GM21737 (cell line): Measurements from ENCODE around the gene KNTC1.
"Not testable (repeated sequence)": the region's sequence is repeated elsewhere in the genome, so short reads cannot be mapped to it uniquely, and the experiment has no call there.

ENCODE experiments used
- ATAC-seq: cut with Tn5 transposase; IDR thresholded peaks from one replicate; pipeline ENCODE4 v1.9.1; 2021; ENCODE audit warnings: mild to moderate bottlenecking, moderate library complexity; ENCODE audit not compliant: unreplicated experiment

Gene KNTC1

GRCh38 chr12:122505419-122506051, 21.5 kb upstream of the KNTC1 start:
- ATAC-seq: no peak

- no peak for ATAC-seq
These were observed 20.6 kb upstream of the KNTC1 start for GRCh38 chr12:122506393-122506938.

DNA sequence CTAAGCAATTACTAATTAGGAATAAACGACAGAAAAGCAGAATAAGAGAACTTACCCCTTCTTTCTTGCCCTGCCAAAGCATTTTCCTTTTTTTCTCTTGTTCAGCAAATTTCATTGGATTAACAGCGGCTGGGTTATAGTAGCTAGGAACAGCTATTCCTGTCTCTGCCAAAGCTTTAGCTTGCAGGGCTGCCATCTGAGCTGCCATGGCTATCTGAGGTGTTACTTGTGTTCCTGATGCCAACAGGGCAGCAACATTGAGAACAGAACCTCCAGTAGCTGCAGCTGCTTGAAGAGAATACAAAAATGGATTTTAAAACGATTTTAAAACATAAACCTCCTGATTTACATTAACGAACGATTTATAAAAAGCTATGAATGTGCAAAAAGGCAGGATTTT, 18.9 kb upstream of the KNTC1 start:
- no peak for ATAC-seq

DNA sequence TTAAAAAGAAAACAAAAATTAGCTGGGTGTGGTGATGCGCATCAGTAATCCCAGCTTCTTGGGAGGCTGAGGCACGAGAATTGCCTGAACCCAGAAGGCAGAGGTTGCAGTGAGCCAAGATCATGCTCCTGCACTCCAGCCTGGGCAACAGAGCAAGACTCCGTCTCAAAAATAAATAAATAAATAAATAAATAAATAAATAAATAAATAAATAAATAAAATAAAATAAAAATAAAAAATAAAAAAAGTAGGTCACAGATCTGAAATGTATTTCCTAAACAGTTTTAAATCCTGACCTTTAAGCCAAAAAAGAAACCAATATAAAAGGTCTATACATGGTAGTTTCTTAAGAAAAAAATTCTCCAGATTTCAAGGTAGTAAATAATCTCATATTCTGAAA, 14.0 kb upstream of the KNTC1 start:
- not testable (repeated sequence) for ATAC-seq

- ATAC-seq: no peak
These were observed 13.4 kb upstream of the KNTC1 start for GRCh38 chr12:122513660-122514059.

DNA sequence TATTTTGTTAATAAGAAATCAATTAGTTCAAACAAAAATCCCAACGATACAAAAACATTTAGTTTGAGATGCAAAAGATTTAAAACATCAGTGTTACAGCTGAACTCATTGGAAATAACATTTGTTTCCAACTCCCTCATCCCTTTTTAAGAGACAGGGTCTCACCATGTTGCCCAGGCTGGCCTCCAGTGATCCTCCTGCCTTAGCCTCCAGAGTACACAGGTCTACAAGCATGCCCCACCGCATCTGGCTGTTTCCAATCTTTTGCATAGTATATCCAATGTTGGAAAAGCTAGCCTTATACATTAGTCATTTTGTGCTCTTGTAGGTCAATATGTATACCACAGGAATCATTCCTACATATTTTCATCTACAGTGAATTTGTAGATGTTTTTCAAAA, 11.8 kb upstream of the KNTC1 start:
- no peak for ATAC-seq

DNA sequence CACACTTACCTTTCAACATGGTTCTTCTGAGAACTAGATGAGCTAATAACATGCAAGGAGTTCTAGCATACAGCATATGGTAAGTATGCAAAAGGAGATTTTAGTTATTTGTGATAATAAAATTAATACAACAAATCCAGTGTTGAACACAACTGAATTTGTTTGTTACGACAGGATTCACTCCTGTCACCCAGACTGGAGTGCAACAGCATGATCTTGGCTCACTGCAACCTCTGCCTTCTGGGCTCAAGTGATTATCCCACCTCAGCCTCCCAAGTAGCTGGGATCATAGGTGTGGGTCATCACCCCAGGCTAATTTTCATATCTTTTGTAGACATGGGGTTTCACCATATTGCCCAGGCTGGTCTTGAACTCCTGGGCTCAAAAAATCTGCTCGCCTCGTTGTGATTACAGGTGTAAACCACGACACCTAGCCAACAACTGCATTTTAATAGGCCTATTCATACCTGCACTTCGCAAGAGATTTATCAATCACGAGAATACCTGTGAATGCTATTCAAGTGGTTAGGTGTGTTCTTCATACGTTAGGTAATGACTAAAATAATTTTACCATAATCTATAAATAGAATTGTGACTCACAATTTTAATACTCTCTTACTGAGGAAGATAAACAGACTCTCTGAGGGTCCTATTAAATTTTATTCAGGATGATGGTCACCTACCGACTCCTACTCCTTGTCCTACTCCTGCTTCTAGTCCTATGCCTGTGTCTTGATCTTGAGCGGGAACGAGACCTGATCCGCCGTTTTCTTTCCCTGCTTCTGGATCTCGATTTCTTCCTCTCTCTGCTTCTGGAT, 10.3 kb upstream of the KNTC1 start:
- no peak for ATAC-seq

- ATAC-seq: no peak
These were observed 9.2 kb upstream of the KNTC1 start for GRCh38 chr12:122517877-122518276.

DNA sequence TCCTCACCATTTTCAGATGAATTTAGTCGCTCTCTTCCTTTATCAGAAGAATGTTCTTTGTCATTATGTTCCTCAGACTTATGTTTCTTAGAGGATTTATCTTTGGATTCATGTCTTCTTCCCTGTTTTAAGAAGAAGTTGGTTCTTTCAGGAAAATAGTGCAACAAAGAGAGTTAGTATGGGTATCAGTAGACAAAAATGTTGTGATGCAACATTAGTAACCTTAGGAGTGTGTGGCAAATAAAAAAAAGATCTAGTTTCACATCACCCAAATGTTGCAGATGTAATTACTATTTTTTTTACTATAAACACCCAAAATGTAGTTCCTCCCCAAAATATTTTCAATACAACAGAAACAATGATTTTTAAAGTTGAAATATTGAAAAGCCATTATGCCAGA, 8.1 kb upstream of the KNTC1 start:
- no peak for ATAC-seq

DNA sequence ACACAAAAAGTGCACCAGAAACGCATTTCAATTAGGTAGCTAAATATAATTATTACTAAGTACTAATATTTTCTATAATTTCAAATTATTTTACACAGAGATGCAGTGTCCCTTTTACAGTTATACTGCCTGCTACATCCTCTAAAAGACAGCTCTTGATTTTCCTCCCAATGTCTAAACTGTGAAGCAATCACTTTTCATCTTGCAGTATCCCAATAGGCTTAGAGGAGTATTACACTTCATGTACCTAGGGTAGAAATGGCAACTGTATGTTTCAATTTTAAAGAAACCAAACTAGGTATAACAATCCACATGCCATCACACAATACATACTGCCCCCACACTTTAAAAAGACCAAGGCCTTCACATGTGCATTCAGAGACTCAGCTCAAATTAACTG, 7.6 kb upstream of the KNTC1 start:
- ATAC-seq: no peak

- ATAC-seq: no peak
These were observed 6.4 kb upstream of the KNTC1 start for GRCh38 chr12:122520676-122521075.

DNA sequence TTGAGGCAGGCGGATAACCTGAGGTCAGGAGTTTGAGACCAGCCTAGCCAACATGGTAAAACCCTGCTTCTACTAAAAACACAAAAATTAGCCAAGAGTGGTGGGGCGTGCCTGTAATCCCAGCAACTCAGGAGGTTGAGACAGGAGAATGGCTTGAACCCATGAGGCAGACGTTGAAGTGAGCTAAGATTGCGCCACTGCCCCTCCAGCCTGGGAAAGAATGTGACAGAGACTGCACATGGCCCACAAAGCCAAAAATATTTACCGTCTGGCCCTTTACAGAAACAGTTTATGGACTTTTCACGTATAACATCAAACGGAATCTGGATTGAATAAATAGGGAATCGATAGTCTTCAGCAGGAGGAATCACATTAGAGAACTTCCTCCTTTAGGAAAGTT, 3.8 kb upstream of the KNTC1 start:
- no peak for ATAC-seq

GRCh38 chr12:122523846-122524718, 3.0 kb upstream of the KNTC1 start:
- no peak for ATAC-seq

GRCh38 chr12:122527478-122527944, 462 bp downstream of the KNTC1 start:
- ATAC-seq: no peak

GRCh38 chr12:122528582-122528981, 1.5 kb downstream of the KNTC1 start:
- no peak for ATAC-seq

DNA sequence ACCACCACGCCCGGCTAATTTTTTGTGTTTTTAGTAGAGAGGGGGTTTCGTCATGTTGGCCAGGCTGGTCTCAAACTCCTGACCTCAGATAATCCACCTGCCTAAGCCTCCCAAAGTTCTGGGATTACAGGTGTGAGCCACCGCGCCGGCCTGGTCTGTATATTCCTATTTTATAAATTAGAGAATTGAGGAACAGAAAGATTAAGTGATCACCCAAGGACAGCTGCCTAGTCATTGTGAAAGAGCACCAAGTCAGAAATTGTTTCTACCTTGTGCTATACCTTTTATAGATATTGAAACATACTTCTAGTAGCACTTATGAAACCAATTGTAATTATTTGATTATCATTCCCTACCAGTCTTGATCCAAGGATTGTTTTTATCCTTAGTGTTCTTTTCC, 1.9 kb downstream of the KNTC1 start:
- ATAC-seq: no peak

- ATAC-seq: no peak
These were observed 6.8 kb downstream of the KNTC1 start for GRCh38 chr12:122533856-122534255.

- no peak for ATAC-seq
These were observed 10.0 kb downstream of the KNTC1 start for GRCh38 chr12:122537021-122537420.

DNA sequence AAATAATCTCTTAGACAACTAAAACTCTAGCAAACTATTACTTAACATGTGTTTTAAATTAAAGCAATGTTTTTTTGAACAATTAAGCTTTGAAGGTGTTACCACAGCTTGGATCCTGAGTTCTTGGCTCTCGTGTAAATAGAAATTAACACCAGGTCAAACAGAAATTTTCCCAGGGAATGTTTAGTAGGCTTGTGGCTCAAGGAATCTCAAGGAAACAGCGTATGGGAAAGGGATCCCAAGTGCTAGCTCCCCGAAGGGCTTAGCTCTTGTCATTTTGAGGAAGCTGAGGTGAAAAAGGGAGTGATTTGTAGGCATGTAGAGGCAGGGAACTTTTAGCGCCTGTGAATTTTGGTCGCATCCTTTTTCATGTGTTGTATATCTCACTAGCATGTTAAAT, 11.4 kb downstream of the KNTC1 start:
- no peak for ATAC-seq

GRCh38 chr12:122544537-122544936, 17.5 kb downstream of the KNTC1 start:
- ATAC-seq: no peak

- ATAC-seq: no peak
These were observed 18.8 kb downstream of the KNTC1 start for GRCh38 chr12:122545855-122546254.
